ENCODE results near the gene ARHGEF16.

Gene ARHGEF16

GRCh38 chr1:3482378-3482849, 27.9 kb downstream of the ARHGEF16 start:
- no peak for DNase-seq (ENCODE audit: low read depth)

DNA sequence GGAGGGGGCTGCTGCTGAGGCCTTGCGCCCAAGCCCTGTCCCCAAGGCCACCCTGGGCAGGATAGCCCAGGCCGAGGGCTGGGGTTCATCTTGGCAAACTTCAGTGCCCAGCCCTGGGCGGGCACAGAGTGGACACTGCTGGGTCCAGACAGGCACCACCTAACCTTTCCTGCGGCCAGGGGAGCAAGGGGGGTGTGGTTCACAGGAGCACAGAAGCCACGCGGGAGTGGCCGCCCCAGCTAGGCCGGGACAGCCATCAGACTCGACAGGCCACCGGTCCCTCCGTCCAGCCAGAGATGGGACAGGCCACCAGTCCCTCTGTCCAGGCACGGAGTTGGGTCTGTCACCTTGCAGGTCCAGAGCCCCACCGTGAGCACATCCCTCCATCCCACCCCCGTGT, 28.9 kb downstream of the ARHGEF16 start:
- no peak for DNase-seq (ENCODE audit: low read depth)

DNA sequence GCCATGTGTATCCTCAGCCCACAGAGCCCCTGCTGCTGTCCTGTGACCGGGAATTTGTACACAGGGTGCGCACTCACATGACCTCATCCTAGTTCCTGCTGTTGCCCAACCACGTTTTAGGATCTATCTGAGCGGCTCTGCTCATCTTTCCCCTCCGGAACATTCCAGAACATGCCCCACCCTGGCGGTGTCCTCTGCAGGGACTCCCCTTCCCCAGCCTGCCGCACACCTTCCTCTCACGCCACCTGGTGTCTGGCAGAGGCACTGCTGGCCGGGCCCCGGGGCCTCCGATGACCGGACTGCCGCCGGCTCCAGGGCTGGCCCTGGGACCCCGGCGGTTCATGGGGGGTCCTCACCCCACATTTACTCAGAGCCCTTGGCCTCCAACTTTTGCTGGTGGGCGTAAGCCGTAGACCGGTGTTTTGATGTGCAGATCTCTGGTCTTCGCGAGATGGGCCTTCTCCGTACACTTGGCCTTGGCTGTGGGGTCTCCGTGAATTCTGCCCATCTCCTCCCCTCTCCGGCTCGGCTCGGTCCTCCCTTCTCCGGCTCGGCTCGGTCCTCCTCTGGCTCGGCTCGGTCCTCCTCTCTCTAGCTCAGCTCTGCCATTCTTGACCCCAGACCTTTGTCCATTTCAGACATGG, 29.5 kb downstream of the ARHGEF16 start:
- DNase-seq (ENCODE audit: low read depth) = no peak

GRCh38 chr1:3485016-3485415, 30.6 kb downstream of the ARHGEF16 start:
- DNase-seq (ENCODE audit: low read depth) = no peak

GRCh38 chr1:3488432-3488831, 34.0 kb downstream of the ARHGEF16 start:
- no peak for DNase-seq (ENCODE audit: low read depth)

GRCh38 chr1:3490046-3490745, 35.7 kb downstream of the ARHGEF16 start:
- DNase-seq (ENCODE audit: low read depth) = no peak

DNA sequence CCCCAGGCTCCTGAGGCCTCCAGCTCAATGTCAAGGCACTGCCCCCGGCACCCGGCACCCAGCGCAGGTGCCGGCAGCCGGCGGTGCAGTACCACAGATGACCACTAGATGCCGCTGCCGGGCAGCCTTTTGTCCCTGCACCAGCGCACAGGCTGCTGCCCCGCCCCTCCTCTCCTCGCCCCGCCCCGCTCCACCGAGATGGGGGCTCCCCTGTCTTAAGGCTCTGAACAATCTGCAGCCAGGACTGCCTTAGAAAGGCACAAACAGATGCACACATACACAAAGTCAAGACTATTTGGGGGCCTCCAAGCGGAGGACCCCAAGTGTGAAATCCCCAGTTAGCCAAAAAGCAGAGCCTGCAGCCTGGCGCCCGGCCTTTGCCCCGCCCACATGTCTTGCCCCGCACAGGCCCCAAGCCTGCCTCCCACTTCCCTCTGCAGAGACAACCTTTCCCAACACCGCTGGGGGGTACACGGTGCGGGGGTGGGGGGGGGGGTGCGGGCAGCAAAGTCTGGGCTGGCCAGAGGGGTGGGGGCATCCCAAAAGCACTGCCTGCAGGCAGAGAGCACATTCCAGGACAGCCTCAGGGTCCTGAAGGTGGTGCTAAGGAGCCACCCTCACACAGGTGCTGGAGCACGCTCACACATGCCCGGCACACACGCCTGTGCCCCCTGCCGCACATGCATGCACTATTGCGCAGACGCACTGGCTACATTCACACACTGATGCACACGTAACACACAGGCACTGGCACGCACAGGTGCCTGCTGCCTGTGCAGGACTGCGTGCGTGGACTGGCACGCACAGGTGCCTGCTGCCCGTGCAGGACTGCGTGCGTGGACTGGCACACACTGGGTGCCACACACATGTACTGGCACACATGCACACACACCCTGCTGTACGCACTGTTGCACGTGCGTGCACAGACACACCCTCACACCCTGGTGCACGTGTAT, 37.1 kb downstream of the ARHGEF16 start:
- DNase-seq (ENCODE audit: low read depth) = peak; percentile 77

DNA sequence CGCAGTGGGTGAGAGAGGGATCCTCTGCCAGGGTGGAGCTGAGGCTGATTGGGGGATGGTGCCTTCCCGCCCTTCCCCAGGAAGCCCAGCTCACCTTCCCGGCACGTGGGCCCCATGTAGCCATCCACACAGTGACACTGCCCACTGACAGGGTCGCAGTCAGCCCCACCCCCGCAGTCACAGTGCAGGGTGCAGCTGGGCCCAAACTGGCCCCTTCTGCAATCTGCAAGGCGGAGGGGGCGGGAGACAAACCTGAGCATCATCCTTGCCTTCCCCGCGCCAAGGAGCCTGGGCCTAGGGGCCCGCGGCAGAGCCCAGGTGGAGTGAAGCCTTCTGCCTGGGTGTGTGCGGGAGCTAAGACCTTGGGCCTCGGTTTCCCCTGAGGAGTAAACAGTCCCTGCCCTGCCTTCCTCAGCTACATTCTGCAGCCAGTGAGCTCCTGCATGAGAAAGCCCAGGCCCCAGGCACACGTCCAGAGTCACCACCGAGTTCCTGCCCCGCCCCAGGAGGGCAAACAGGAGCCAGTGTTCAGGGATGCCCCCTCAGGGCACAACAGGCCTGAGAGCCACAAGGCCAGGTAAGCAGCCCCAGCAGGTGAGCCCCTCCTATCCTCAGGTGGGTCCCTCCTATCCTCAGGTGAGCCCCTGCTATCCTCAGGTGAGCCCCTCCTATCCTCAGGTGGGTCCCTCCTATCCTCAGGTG, 38.2 kb downstream of the ARHGEF16 start:
- no peak for DNase-seq (ENCODE audit: low read depth)

GRCh38 chr1:3494321-3495308, 40.1 kb downstream of the ARHGEF16 start:
- no peak for DNase-seq (ENCODE audit: low read depth)

DNA sequence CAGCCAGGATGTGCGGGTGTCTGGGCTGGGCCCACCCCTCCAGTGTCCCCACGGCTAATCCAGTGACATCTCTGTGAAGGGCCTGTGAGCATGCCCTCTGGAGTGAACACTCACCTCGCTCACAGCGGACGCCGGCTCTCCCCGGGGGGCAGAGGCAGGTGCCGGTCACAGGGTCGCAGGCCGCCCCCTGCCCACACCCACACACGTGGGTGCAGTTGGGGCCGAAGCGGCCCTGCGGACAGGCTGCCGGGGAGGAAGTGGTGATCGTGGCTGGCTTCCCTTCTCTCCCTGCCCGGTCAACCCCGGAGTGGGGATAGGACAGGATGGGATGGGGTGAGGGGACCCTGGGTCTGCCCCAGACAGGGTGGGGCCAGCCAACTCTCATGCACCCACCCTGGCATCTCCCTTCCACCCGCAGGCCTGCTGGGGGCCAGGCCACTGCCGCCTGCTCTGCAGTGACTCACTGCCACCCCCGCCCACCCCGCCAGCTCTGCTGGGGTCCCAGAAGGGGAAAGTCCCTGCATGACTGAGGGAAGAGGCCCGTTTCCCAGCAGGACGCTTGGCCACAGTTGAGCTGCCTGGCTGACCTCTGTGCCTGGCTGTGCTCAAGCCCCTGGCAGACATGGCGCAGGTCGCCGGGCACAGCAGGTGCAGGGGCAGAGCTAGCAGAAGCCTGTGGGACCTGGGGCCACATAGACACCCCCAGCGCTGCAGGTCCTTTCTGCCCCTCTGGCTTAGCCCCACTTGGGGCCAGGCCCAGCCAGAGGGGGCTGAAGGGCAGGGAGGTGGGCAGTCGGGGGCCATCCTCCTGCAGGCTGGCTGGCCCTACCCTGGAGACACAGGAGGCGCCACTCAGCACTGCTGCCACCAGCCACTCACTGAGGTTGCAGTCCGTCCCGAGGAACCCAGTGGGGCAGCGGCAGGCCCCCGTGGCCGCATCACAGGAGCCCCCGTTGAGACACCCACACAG, 41.6 kb downstream of the ARHGEF16 start:
- DNase-seq (ENCODE audit: low read depth) = no peak

DNA sequence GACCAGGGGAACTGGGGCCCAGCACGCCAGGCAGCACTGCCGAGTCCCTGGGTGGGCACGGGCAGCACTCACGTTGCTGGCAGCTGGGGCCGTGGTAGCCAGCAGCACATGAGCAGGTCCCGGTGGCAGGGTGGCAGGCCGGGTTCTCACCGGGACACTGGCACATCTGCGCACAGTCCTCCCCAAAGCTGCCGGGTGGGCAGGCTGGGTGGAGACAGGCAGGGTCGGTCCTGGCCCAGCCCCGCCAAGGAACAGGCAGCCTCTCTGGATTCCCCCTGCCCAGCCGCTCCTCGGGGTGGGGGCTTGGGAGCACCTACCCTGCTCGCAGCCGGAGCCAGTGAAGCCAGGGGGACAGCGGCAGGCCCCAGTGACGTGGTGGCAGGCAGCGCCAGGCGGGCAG, 42.5 kb downstream of the ARHGEF16 start:
- no peak for DNase-seq (ENCODE audit: low read depth)

- no peak for DNase-seq (ENCODE audit: low read depth)
Observed at GRCh38 chr1:3497521-3497920, 43.1 kb downstream of the ARHGEF16 start.

DNA sequence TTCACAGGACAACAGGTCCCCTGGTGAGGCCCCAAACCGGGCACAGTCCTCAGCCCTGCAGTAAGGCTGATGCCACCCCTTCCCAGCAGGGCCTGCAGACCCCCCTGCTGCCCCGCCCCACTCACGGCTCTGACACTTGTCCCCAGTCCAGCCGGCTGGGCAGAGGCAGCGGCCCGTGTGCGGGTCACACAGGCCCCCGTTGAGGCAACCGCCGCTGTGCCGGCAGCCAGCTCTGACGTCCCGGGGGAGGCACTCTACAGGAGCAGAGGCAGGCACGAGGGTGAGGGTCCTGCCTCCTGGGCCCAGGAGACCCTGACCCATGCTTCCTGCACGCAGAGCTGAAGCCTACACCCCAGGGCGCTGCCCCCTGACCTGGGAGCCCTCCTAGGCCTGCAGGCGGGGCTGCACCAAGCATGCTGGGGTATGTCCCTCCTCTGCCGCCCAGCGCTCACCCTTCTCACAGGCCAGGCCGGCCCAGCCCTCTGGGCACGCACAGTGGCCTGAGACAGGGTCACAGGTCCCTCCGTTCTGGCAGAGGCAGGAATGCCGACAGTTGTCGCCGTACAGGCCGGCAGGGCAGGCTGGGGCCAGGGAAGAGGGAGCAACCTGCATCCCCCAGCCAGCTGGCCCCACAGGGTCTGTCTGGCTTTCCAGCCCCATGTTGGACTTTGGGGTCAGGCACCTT, 43.9 kb downstream of the ARHGEF16 start:
- no peak for DNase-seq (ENCODE audit: low read depth)

- DNase-seq (ENCODE audit: low read depth) = no peak
Observed at GRCh38 chr1:3498986-3499385, 44.5 kb downstream of the ARHGEF16 start.

- no peak for DNase-seq (ENCODE audit: low read depth)
Observed at GRCh38 chr1:3499611-3500010, 45.1 kb downstream of the ARHGEF16 start.

GRCh38 chr1:3500265-3500835, 45.9 kb downstream of the ARHGEF16 start:
- DNase-seq (ENCODE audit: low read depth) = no peak

GRCh38 chr1:3501437-3501836, 47.0 kb downstream of the ARHGEF16 start:
- DNase-seq (ENCODE audit: low read depth) = no peak

- no peak for DNase-seq (ENCODE audit: low read depth)
Observed at GRCh38 chr1:3501856-3502640, 47.6 kb downstream of the ARHGEF16 start.
